ENCODE results near the gene KIAA1217. TPM values are rescaled to one million over a fixed set of nuclear protein-coding genes. Genes with fewer than 3 reads are reported as not detected.

Gene KIAA1217
- total and polyA plus RNA-seq, 3 donors from 2014 or later, result 40.0 to 197 (median 134) TPM

DNA sequence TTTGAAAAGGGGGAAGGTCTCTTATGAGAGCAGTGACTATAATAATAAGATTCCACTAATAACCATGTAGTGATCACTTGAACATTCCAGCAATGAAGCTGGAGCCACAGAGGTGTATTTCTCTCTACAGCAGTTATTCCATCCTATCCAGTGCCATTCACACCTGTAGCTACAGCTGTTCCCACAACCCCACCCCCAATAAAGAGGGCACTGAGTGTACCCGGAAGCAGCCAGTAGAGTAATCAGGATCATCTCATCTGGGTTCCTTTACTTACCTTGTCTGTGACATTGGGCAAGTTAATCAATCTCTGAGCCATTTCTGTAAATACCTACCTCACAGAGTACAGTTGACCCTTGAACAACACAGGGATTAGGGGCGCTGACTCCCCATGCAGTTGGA lies 188.7 kb downstream of the KIAA1217 start:
- TF ChIP-seq POLR2A (IDR thresholded peaks at IDR 0.05), result no peak
- no peaks in the 10 kb centered on the region for H3K4me1 ChIP-seq
- no peaks in the 10 kb centered on the region for H3K36me3 ChIP-seq (ENCODE audit: low read depth, missing control alignments)
- WGBS, 2 donors, result 95 to 100% methylated on average over 2 of the region's 2 CpGs
- no peaks in the 10 kb centered on the region for H3K9me3 ChIP-seq
- intact Hi-C loops (cut with DNase I; ENCODE audit: low total_unique reads), result no loop called here
- H3K27ac ChIP-seq, result no peak overlapping the region
- H3K4me3 ChIP-seq, result no peak overlapping the region
- H3K27me3 ChIP-seq, result no peaks in the 10 kb centered on the region
- DNase-seq, result no peak

- no peak overlapping the region for H3K27ac ChIP-seq
- no peaks in the 10 kb centered on the region for H3K9me3 ChIP-seq
- H3K4me1 ChIP-seq, result peaks cover 10% of the 10 kb centered on the region
- H3K27me3 ChIP-seq, result no peaks in the 10 kb centered on the region
- intact Hi-C loops (cut with DNase I; ENCODE audit: low total_unique reads), result no loop called here
- TF ChIP-seq POLR2A (IDR thresholded peaks at IDR 0.05), result no peak
- TF ChIP-seq, protein P1, sequence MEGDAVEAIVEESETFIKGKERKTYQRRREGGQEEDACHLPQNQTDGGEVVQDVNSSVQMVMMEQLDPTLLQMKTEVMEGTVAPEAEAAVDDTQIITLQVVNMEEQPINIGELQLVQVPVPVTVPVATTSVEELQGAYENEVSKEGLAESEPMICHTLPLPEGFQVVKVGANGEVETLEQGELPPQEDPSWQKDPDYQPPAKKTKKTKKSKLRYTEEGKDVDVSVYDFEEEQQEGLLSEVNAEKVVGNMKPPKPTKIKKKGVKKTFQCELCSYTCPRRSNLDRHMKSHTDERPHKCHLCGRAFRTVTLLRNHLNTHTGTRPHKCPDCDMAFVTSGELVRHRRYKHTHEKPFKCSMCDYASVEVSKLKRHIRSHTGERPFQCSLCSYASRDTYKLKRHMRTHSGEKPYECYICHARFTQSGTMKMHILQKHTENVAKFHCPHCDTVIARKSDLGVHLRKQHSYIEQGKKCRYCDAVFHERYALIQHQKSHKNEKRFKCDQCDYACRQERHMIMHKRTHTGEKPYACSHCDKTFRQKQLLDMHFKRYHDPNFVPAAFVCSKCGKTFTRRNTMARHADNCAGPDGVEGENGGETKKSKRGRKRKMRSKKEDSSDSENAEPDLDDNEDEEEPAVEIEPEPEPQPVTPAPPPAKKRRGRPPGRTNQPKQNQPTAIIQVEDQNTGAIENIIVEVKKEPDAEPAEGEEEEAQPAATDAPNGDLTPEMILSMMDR (IDR thresholded peaks at IDR 0.05), result no peak
- WGBS, 2 donors, result 37 to 49% methylated on average over 3 of the region's 3 CpGs
- DNase-seq, result no peak
- H3K36me3 ChIP-seq (ENCODE audit: low read depth, missing control alignments), result no peaks in the 10 kb centered on the region
- H3K4me3 ChIP-seq, result no peak overlapping the region
Observed at GRCh38 chr10:24404567-24404966, 195.6 kb downstream of the KIAA1217 start.

DNA sequence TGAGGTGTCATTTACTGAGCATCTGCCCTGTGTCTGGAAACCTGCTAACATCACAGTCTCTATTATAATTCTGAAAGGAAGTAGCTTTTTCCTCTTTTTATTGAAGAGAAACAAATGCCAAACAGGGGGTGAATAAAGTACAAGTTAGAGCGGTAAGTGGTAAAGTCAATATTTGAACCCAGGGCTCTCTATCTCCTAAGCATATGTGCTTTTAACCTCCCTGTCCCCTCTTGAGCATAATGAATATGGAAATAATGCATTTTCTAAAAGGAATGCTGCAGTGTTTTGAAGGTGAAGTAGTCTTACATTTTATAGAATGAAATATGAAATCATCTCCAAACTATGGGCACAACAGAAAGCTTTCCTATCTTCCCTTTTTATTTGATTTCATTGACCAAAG lies 196.7 kb downstream of the KIAA1217 start:
- H3K27me3 ChIP-seq, result no peaks in the 10 kb centered on the region
- no peak for DNase-seq
- intact Hi-C loops (cut with DNase I; ENCODE audit: low total_unique reads), result no loop called here
- H3K4me3 ChIP-seq, result no peak overlapping the region
- no peak for TF ChIP-seq POLR2A (IDR thresholded peaks at IDR 0.05)
- TF ChIP-seq, protein P1 (IDR thresholded peaks at IDR 0.05), result no peak
- peaks cover 16% of the 10 kb centered on the region for H3K4me1 ChIP-seq
- H3K36me3 ChIP-seq (ENCODE audit: low read depth, missing control alignments), result no peaks in the 10 kb centered on the region
- no peaks in the 10 kb centered on the region for H3K9me3 ChIP-seq
- peak overlapping the region in 1 of 2 donors; percentile 39 for H3K27ac ChIP-seq
- 35 to 84% methylated on average over 1 of the region's 1 CpG for WGBS, 2 donors

DNA sequence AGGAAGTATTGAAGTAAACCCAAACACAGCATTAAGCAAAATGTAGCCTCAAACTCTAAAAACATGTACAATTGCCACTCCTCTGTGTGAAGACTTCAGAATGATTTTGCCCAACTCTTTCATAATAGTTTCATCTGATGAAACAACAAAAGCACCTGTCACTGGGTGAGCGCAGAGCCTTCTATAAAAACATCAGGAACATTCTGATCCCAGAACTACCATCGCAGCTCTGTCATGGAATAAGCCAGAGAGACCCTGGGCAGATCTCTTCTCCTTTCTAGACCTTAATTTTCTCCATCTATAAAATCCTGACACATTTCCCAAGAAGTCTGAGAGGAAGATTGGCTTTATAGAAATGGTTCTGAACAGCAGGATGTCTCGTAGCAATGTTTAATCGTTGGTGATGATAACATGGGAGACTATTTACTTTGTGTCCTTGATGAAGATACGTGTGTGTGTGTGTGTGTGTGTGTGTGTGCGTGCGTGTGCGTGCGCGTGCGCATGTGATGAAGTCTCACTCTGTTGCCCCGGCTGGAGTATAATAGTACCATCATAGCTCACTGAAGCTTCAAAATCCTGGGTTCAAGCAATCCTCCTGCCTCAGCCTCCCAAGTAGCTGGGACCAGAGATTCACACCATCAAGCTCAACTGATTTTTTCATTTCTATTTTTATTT lies 198.0 kb downstream of the KIAA1217 start:
- TF ChIP-seq POLR2A (IDR thresholded peaks at IDR 0.05), result no peak
- TF ChIP-seq, protein P1 (IDR thresholded peaks at IDR 0.05), result no peak
- H3K4me1 ChIP-seq, result peaks cover 23% of the 10 kb centered on the region
- DNase-seq, result no peak
- no peak overlapping the region for H3K4me3 ChIP-seq
- H3K27ac ChIP-seq, result peak overlapping the region in 1 of 2 donors; percentile 44
- intact Hi-C loops (cut with DNase I; ENCODE audit: low total_unique reads), result no loop called here
- no peaks in the 10 kb centered on the region for H3K36me3 ChIP-seq (ENCODE audit: low read depth, missing control alignments)
- WGBS, 2 donors, result 68 to 72% methylated on average over 12 of the region's 12 CpGs
- no peaks in the 10 kb centered on the region for H3K9me3 ChIP-seq
- no peaks in the 10 kb centered on the region for H3K27me3 ChIP-seq

- no peaks in the 10 kb centered on the region for H3K27me3 ChIP-seq
- peak overlapping the region; percentile 23 to 44 for H3K27ac ChIP-seq
- H3K4me1 ChIP-seq, result peaks cover 23% of the 10 kb centered on the region
- intact Hi-C loops (cut with DNase I; ENCODE audit: low total_unique reads), result no loop called here
- no peak for DNase-seq
- H3K9me3 ChIP-seq, result no peaks in the 10 kb centered on the region
- H3K4me3 ChIP-seq, result no peak overlapping the region
- no peaks in the 10 kb centered on the region for H3K36me3 ChIP-seq (ENCODE audit: low read depth, missing control alignments)
- TF ChIP-seq, protein P1 (IDR thresholded peaks at IDR 0.05), result no peak
- no peak for TF ChIP-seq POLR2A (IDR thresholded peaks at IDR 0.05)
Observed at GRCh38 chr10:24407928-24408327, 199.0 kb downstream of the KIAA1217 start.
